Central memory CD8-positive, alpha-beta T cell (primary cell): ENCODE data around the gene ZNF532.

Experiments used
- ATAC-seq: fragments of 150-1000 bp; cut with Tn5 transposase; replicated peaks from 2 replicates; pipeline ENCODE4 v1.10.0; 2022; ENCODE audit warnings: mild to moderate bottlenecking, moderate FRiP score, moderate number of reproducible peaks; ENCODE audit not compliant: poor library complexity, severe bottlenecking; ENCODE audit errors: extremely low read depth
- DNase-seq, 2 donors: peaks; one replicate each; pipeline ENCODE4 v3.0.0; 2021; ENCODE audit warnings: low spot score in 2 of 2
- H3K27ac Mint-ChIP-seq: one replicate; pipeline ENCODE4 v1.8.0; 2022; ENCODE audit warnings: low read depth, mild to moderate bottlenecking, moderate library complexity, mixed read lengths
- H3K27me3 Mint-ChIP-seq: one replicate; pipeline ENCODE4 v1.8.0; 2022; ENCODE audit warnings: mixed read lengths
- H3K36me3 Mint-ChIP-seq: one replicate; pipeline ENCODE4 v1.8.0; 2022; ENCODE audit warnings: mild to moderate bottlenecking, moderate library complexity, mixed read lengths; ENCODE audit not compliant: insufficient read depth
- H3K4me1 Mint-ChIP-seq: one replicate; pipeline ENCODE4 v1.8.0; 2022; ENCODE audit warnings: mixed read lengths
- H3K4me3 Mint-ChIP-seq: one replicate; pipeline ENCODE4 v1.8.0; 2022; ENCODE audit warnings: mild to moderate bottlenecking, moderate library complexity, mixed read lengths
- H3K9me3 Mint-ChIP-seq: one replicate; pipeline ENCODE4 v1.8.0; 2022; ENCODE audit warnings: mixed read lengths

ZNF532 gene

GRCh38 chr18:58990720-58991119 is 126.0 kb downstream of the ZNF532 start:
- ATAC-seq (no peak), DNase-seq (no peak)
- H3K36me3 Mint-ChIP-seq = no peaks in the 10 kb centered on the region

GRCh38 chr18:58991167-58991798 is 126.6 kb downstream of the ZNF532 start:
- ATAC-seq = no peak
- Mint-ChIP-seq H3K27ac (no peak overlapping the region), H3K4me3 (no peak overlapping the region), H3K9me3 (no peaks in the 10 kb centered on the region), H3K27me3 (peaks cover 12% of the 10 kb centered on the region), H3K36me3 (no peaks in the 10 kb centered on the region), H3K4me1 (no peaks in the 10 kb centered on the region)
- no peak for DNase-seq

More at GRCh38 chr18:58990720-58991119, 126.0 kb downstream of the ZNF532 start:
- no peaks in the 10 kb centered on the region for H3K9me3 Mint-ChIP-seq
- H3K4me1 Mint-ChIP-seq = no peaks in the 10 kb centered on the region
- peaks cover 6% of the 10 kb centered on the region for H3K27me3 Mint-ChIP-seq
- no peak overlapping the region for H3K4me3 Mint-ChIP-seq
- no peak overlapping the region for H3K27ac Mint-ChIP-seq

- Mint-ChIP-seq H3K9me3 (no peaks in the 10 kb centered on the region), H3K27me3 (peaks cover 15% of the 10 kb centered on the region), H3K4me1 (no peaks in the 10 kb centered on the region), H3K4me3 (no peak overlapping the region), H3K27ac (no peak overlapping the region), H3K36me3 (no peaks in the 10 kb centered on the region)
- DNase-seq = no peak
- ATAC-seq = no peak
Measured at GRCh38 chr18:58992301-58993231, 127.9 kb downstream of the ZNF532 start.

- Mint-ChIP-seq H3K27ac (no peak overlapping the region), H3K27me3 (peaks cover 15% of the 10 kb centered on the region), H3K4me1 (no peaks in the 10 kb centered on the region), H3K36me3 (peaks cover 2% of the 10 kb centered on the region), H3K4me3 (no peak overlapping the region), H3K9me3 (no peaks in the 10 kb centered on the region)
- DNase-seq (no peak), ATAC-seq (no peak)
Measured at GRCh38 chr18:58993260-58993659, 128.6 kb downstream of the ZNF532 start.

GRCh38 chr18:58995663-58996062 is 131.0 kb downstream of the ZNF532 start:
- DNase-seq (no peak), ATAC-seq (no peak)
- Mint-ChIP-seq H3K4me3 (no peak overlapping the region), H3K27me3 (peaks cover 15% of the 10 kb centered on the region), H3K27ac (no peak overlapping the region), H3K36me3 (peaks cover 4% of the 10 kb centered on the region), H3K4me1 (no peaks in the 10 kb centered on the region), H3K9me3 (no peaks in the 10 kb centered on the region)

- DNase-seq (no peak), ATAC-seq (no peak)
- Mint-ChIP-seq H3K4me1 (no peaks in the 10 kb centered on the region), H3K36me3 (peaks cover 4% of the 10 kb centered on the region), H3K9me3 (no peaks in the 10 kb centered on the region), H3K27ac (no peak overlapping the region), H3K27me3 (peaks cover 15% of the 10 kb centered on the region), H3K4me3 (no peak overlapping the region)
Measured at GRCh38 chr18:58996131-58996641, 131.5 kb downstream of the ZNF532 start.

- DNase-seq = no peak
- no peak overlapping the region for H3K4me3 Mint-ChIP-seq
- ATAC-seq = no peak
- H3K4me1 Mint-ChIP-seq = no peaks in the 10 kb centered on the region
- peaks cover 15% of the 10 kb centered on the region for H3K27me3 Mint-ChIP-seq
- no peaks in the 10 kb centered on the region for H3K9me3 Mint-ChIP-seq
- peaks cover 4% of the 10 kb centered on the region for H3K36me3 Mint-ChIP-seq
- no peak overlapping the region for H3K27ac Mint-ChIP-seq
Measured at GRCh38 chr18:58996696-58997095, 132.0 kb downstream of the ZNF532 start.

- H3K4me1 Mint-ChIP-seq = no peaks in the 10 kb centered on the region
- H3K27ac Mint-ChIP-seq = no peak overlapping the region
- H3K36me3 Mint-ChIP-seq = peaks cover 4% of the 10 kb centered on the region
- H3K27me3 Mint-ChIP-seq = peaks cover 15% of the 10 kb centered on the region
- H3K9me3 Mint-ChIP-seq = no peaks in the 10 kb centered on the region
- DNase-seq (no peak), ATAC-seq (no peak)
- H3K4me3 Mint-ChIP-seq = no peak overlapping the region
Measured at GRCh38 chr18:58997811-58998337, 133.2 kb downstream of the ZNF532 start.

GRCh38 chr18:58998401-58999203 is 133.9 kb downstream of the ZNF532 start:
- H3K36me3 Mint-ChIP-seq = peaks cover 4% of the 10 kb centered on the region
- H3K4me3 Mint-ChIP-seq = no peak overlapping the region
- DNase-seq (no peak), ATAC-seq (no peak)
- no peaks in the 10 kb centered on the region for H3K4me1 Mint-ChIP-seq
- peaks cover 15% of the 10 kb centered on the region for H3K27me3 Mint-ChIP-seq
- H3K27ac Mint-ChIP-seq = no peak overlapping the region
- no peaks in the 10 kb centered on the region for H3K9me3 Mint-ChIP-seq

GRCh38 chr18:59001166-59001565 is 136.5 kb downstream of the ZNF532 start:
- no peak for DNase-seq
- H3K36me3 Mint-ChIP-seq = peaks cover 4% of the 10 kb centered on the region
- H3K4me3 Mint-ChIP-seq = no peak overlapping the region
- no peaks in the 10 kb centered on the region for H3K4me1 Mint-ChIP-seq
- ATAC-seq = no peak
- H3K27ac Mint-ChIP-seq = no peak overlapping the region
- no peaks in the 10 kb centered on the region for H3K9me3 Mint-ChIP-seq
- peaks cover 4% of the 10 kb centered on the region for H3K27me3 Mint-ChIP-seq

- Mint-ChIP-seq H3K27me3 (no peaks in the 10 kb centered on the region), H3K27ac (no peak overlapping the region), H3K36me3 (peaks cover 7% of the 10 kb centered on the region), H3K9me3 (no peaks in the 10 kb centered on the region), H3K4me3 (no peak overlapping the region), H3K4me1 (no peaks in the 10 kb centered on the region)
- no peak for DNase-seq
- no peak for ATAC-seq
Measured at GRCh38 chr18:59001721-59002120, 137.0 kb downstream of the ZNF532 start.

- H3K4me3 Mint-ChIP-seq = no peak overlapping the region
- peaks cover 5% of the 10 kb centered on the region for H3K36me3 Mint-ChIP-seq
- no peaks in the 10 kb centered on the region for H3K9me3 Mint-ChIP-seq
- no peaks in the 10 kb centered on the region for H3K4me1 Mint-ChIP-seq
- H3K27ac Mint-ChIP-seq = no peak overlapping the region
- no peaks in the 10 kb centered on the region for H3K27me3 Mint-ChIP-seq
- DNase-seq = no peak
- ATAC-seq = no peak
Measured at GRCh38 chr18:59002974-59003594, 138.4 kb downstream of the ZNF532 start.
